ENCODE measurements around the gene RFXAP. TPM values are rescaled to one million over a fixed set of nuclear protein-coding genes. Genes with fewer than 3 reads are reported as not detected.
A peak's percentile ranks its signal among the peaks of the same experiment; 100 is the strongest.

The RFXAP gene
- total RNA-seq, 2 donors from 2014 or later: 6.7 to 13.6 TPM

DNA sequence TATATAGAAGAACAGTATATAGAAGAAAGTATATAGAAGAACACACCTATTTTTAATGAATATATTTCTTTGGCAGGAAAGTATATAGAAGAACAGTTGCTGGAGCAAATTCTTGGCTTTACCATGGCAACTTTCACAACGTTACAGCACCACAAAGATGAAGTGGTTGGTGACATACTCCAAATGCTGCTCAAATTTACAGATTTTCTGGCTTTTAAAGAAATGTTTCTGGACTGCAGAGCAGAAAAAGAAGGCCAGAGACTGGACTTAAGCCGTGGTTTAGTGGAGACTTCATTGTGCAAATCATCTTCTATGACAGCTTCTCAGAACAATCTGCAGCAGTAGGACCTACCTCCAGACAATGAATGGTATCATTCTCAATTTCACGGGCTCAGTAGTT is 24.3 kb upstream of the RFXAP start:
- Mint-ChIP-seq H3K9me3 (no peaks in the 10 kb centered on the region), H3K27me3 (peaks cover 11 to 27% of the 10 kb centered on the region in 2 donors), H3K27ac (no peak overlapping the region), H3K4me1 (ENCODE audit: low read depth in 2 of 2) (no peaks in the 10 kb centered on the region), H3K4me3 (no peak overlapping the region), H3K36me3 (no peaks in the 10 kb centered on the region)
- ATAC-seq: no peak
- no peak for DNase-seq (ENCODE audit: low spot score)

GRCh38 chr13:36795463-36795862 is 23.6 kb upstream of the RFXAP start:
- DNase-seq (ENCODE audit: low spot score) (no peak), ATAC-seq (no peak)
- Mint-ChIP-seq H3K9me3 (no peaks in the 10 kb centered on the region), H3K36me3 (no peaks in the 10 kb centered on the region), H3K27me3 (peaks cover 11 to 24% of the 10 kb centered on the region in 2 donors), H3K4me3 (no peak overlapping the region), H3K4me1 (ENCODE audit: low read depth in 2 of 2) (no peaks in the 10 kb centered on the region), H3K27ac (no peak overlapping the region)

GRCh38 chr13:36796052-36796451 is 23.0 kb upstream of the RFXAP start:
- no peaks in the 10 kb centered on the region for H3K36me3 Mint-ChIP-seq
- H3K27me3 Mint-ChIP-seq: peaks cover 11 to 19% of the 10 kb centered on the region in 2 donors
- H3K4me3 Mint-ChIP-seq: no peak overlapping the region
- no peak overlapping the region for H3K27ac Mint-ChIP-seq
- no peak for DNase-seq (ENCODE audit: low spot score)
- no peak for ATAC-seq
- H3K9me3 Mint-ChIP-seq: no peaks in the 10 kb centered on the region
- H3K4me1 Mint-ChIP-seq (ENCODE audit: low read depth in 2 of 2): no peaks in the 10 kb centered on the region

GRCh38 chr13:36801035-36801434 is 18.0 kb upstream of the RFXAP start:
- no peaks in the 10 kb centered on the region for H3K36me3 Mint-ChIP-seq
- ATAC-seq: no peak
- no peak overlapping the region for H3K27ac Mint-ChIP-seq
- H3K9me3 Mint-ChIP-seq: no peaks in the 10 kb centered on the region
- no peak overlapping the region for H3K4me3 Mint-ChIP-seq
- no peaks in the 10 kb centered on the region for H3K4me1 Mint-ChIP-seq (ENCODE audit: low read depth in 2 of 2)
- peaks cover 15 to 25% of the 10 kb centered on the region in 2 donors for H3K27me3 Mint-ChIP-seq
- no peak for DNase-seq (ENCODE audit: low spot score)

- peaks cover 22 to 35% of the 10 kb centered on the region in 2 donors for H3K27me3 Mint-ChIP-seq
- H3K4me1 Mint-ChIP-seq (ENCODE audit: low read depth in 2 of 2): no peaks in the 10 kb centered on the region
- DNase-seq (ENCODE audit: low spot score) (no peak), ATAC-seq (no peak)
- no peak overlapping the region for H3K27ac Mint-ChIP-seq
- no peaks in the 10 kb centered on the region for H3K36me3 Mint-ChIP-seq
- H3K4me3 Mint-ChIP-seq: no peak overlapping the region
- H3K9me3 Mint-ChIP-seq: no peaks in the 10 kb centered on the region
Observed at GRCh38 chr13:36804588-36804987, 14.4 kb upstream of the RFXAP start.

GRCh38 chr13:36806102-36806501 is 12.9 kb upstream of the RFXAP start:
- no peaks in the 10 kb centered on the region for H3K9me3 Mint-ChIP-seq
- no peak for ATAC-seq
- H3K36me3 Mint-ChIP-seq: no peaks in the 10 kb centered on the region
- peaks cover 28 to 48% of the 10 kb centered on the region in 2 donors for H3K27me3 Mint-ChIP-seq
- DNase-seq (ENCODE audit: low spot score): no peak
- no peaks in the 10 kb centered on the region for H3K4me1 Mint-ChIP-seq (ENCODE audit: low read depth in 2 of 2)
- H3K27ac Mint-ChIP-seq: no peak overlapping the region
- H3K4me3 Mint-ChIP-seq: no peak overlapping the region

DNA sequence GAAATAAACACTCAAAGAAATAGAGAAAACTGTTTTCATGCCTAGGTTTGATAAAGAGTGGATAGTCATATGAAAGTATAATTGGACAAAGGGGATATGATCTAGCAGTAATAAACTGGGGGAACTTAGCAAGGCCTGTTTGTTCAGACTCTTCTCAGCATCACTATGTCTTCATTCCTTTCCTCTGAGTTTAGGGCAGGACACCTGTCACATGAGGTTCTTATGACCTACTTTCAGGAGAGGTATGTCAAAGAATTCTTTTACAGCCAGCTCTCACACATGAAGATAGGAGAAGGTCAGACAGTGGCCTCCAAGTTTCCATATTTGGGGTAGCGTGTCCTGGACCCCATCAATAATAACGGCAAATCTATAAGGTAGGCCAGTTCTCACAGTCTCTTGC is 11.4 kb upstream of the RFXAP start:
- H3K27me3 Mint-ChIP-seq: peaks cover 43 to 58% of the 10 kb centered on the region in 2 donors
- no peaks in the 10 kb centered on the region for H3K36me3 Mint-ChIP-seq
- no peak overlapping the region for H3K4me3 Mint-ChIP-seq
- no peak overlapping the region for H3K27ac Mint-ChIP-seq
- ATAC-seq (no peak), DNase-seq (ENCODE audit: low spot score) (no peak)
- H3K9me3 Mint-ChIP-seq: no peaks in the 10 kb centered on the region
- H3K4me1 Mint-ChIP-seq (ENCODE audit: low read depth in 2 of 2): no peaks in the 10 kb centered on the region

- Mint-ChIP-seq H3K36me3 (no peaks in the 10 kb centered on the region), H3K9me3 (no peaks in the 10 kb centered on the region), H3K27me3 (peaks cover 44 to 61% of the 10 kb centered on the region in 2 donors)
Observed at GRCh38 chr13:36813225-36813624, 5.8 kb upstream of the RFXAP start.

DNA sequence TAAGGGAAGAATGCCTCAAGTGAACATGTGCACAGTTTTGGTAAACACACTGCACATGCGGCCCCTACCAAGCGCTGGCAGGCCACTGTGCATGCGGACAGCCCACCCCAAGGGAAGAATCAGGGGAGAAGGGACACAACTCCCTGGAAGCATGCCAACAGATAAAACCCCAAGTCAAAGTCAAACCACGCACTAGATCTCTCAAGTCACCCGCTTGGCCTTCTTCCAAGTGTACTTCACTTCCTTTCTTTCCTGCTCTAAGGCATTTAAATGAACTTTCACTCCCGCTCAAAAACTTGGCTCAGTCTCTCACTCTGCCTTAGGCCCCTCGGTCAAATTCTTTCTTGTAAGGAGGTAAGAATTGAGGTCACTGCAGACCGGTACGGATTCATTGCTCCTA is 4.6 kb upstream of the RFXAP start:
- no peak overlapping the region for H3K4me3 Mint-ChIP-seq
- ATAC-seq: no peak
- no peak for DNase-seq (ENCODE audit: low spot score)
- no peak overlapping the region for H3K27ac Mint-ChIP-seq
- H3K36me3 Mint-ChIP-seq: no peaks in the 10 kb centered on the region
- no peaks in the 10 kb centered on the region for H3K9me3 Mint-ChIP-seq
- peaks cover 14 to 16% of the 10 kb centered on the region in 2 donors for H3K4me1 Mint-ChIP-seq (ENCODE audit: low read depth in 2 of 2)
- H3K27me3 Mint-ChIP-seq: peaks cover 44 to 61% of the 10 kb centered on the region in 2 donors

More at GRCh38 chr13:36813225-36813624, 5.8 kb upstream of the RFXAP start:
- Mint-ChIP-seq H3K27ac (no peak overlapping the region), H3K4me1 (ENCODE audit: low read depth in 2 of 2) (peaks cover 4 to 7% of the 10 kb centered on the region in 2 donors), H3K4me3 (no peak overlapping the region)
- DNase-seq (ENCODE audit: low spot score): no peak
- ATAC-seq: no peak

- H3K27ac Mint-ChIP-seq: no peak overlapping the region
- H3K9me3 Mint-ChIP-seq: no peaks in the 10 kb centered on the region
- DNase-seq (ENCODE audit: low spot score) (no peak), ATAC-seq (no peak)
- no peaks in the 10 kb centered on the region for H3K36me3 Mint-ChIP-seq
- peaks cover 20 to 22% of the 10 kb centered on the region in 2 donors for H3K4me1 Mint-ChIP-seq (ENCODE audit: low read depth in 2 of 2)
- H3K4me3 Mint-ChIP-seq: no peak overlapping the region
- peaks cover 41 to 56% of the 10 kb centered on the region in 2 donors for H3K27me3 Mint-ChIP-seq
Observed at GRCh38 chr13:36815062-36815461, 4.0 kb upstream of the RFXAP start.

- Mint-ChIP-seq H3K4me3 (peak overlapping the region; percentile 96), H3K27ac (peak overlapping the region; percentile 87 to 89), H3K27me3 (peaks cover 19 to 27% of the 10 kb centered on the region in 2 donors), H3K4me1 (ENCODE audit: low read depth in 2 of 2) (peaks cover 35 to 39% of the 10 kb centered on the region in 2 donors), H3K9me3 (no peaks in the 10 kb centered on the region), H3K36me3 (no peaks in the 10 kb centered on the region)
- ATAC-seq: no peak
- no peak for DNase-seq (ENCODE audit: low spot score)
Observed at GRCh38 chr13:36817996-36818803, 822 bp upstream of the RFXAP start.

- no peak for DNase-seq (ENCODE audit: low spot score)
- Mint-ChIP-seq H3K4me3 (peak overlapping the region; percentile 96), H3K36me3 (peaks cover under 1% of the 10 kb centered on the region), H3K27me3 (peaks cover 9 to 12% of the 10 kb centered on the region in 2 donors), H3K9me3 (no peaks in the 10 kb centered on the region), H3K4me1 (ENCODE audit: low read depth in 2 of 2) (peaks cover 37 to 50% of the 10 kb centered on the region in 2 donors), H3K27ac (peak overlapping the region; percentile 87 to 89)
- peak in 1 of 2 donors; percentile 17 for ATAC-seq
Observed at GRCh38 chr13:36819739-36820090, 693 bp downstream of the RFXAP start.

DNA sequence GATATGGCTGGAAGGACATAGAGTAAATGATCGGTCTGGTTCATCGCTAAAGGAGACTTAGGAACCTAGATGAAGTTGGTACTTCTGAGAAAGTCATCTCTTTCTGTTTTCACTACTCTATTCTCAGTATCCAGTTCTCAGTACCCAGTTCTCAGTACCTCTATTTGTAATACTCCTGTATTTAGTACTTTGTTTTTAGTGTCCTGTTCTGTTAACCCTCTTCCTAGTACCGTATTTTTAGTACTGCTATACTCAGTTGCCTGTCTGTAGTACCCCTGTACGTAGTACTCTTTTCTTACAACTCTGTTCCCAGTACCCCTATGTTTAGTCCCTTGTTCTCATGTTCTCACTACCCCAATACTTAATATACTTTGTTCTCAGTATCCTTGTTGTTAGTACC is 1.2 kb downstream of the RFXAP start:
- peaks cover 41 to 50% of the 10 kb centered on the region in 2 donors for H3K4me1 Mint-ChIP-seq (ENCODE audit: low read depth in 2 of 2)
- peaks cover 5% of the 10 kb centered on the region for H3K36me3 Mint-ChIP-seq
- H3K9me3 Mint-ChIP-seq: no peaks in the 10 kb centered on the region
- peak overlapping the region; percentile 87 to 89 for H3K27ac Mint-ChIP-seq
- peaks cover 8% of the 10 kb centered on the region in 2 donors for H3K27me3 Mint-ChIP-seq
- ATAC-seq (peak in 1 of 2 donors; percentile 56), DNase-seq (ENCODE audit: low spot score) (no peak)
- H3K4me3 Mint-ChIP-seq: peak overlapping the region; percentile 96

DNA sequence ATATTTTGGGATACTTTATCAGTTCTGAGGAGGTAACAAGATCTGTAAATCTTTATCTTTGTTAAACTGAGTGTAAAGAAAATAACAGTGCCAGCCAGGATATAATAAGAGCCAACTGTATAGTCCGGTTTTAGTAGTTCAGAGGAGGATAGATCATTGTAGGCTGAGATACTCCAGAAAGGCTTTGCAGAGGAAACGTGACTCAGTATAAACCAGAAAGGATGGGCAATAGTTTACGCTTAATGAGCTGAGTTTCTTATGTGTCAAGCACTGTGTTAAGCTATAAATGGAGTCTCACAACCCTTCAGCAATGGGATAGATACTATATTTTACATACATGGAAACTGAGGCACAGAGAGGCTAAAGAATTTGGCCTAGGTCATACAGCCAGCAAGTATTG is 3.8 kb downstream of the RFXAP start:
- Mint-ChIP-seq H3K9me3 (no peaks in the 10 kb centered on the region), H3K27me3 (no peaks in the 10 kb centered on the region), H3K4me1 (ENCODE audit: low read depth in 2 of 2) (peaks cover 38 to 46% of the 10 kb centered on the region in 2 donors), H3K36me3 (peaks cover 6% of the 10 kb centered on the region), H3K4me3 (peak overlapping the region; percentile 28), H3K27ac (peak overlapping the region in 1 of 2 donors; percentile 40)
- ATAC-seq (no peak), DNase-seq (ENCODE audit: low spot score) (no peak)
